Activated B cell treated with CpG ODN at 0.5 μM for 24 hours (primary cell): Measurements from ENCODE around the gene SMG1. TPM values are rescaled to one million over a fixed set of nuclear protein-coding genes. Genes with fewer than 3 reads are reported as not detected.
"Not testable (repeated sequence)": the region's sequence is repeated elsewhere in the genome, so short reads cannot be mapped to it uniquely, and the experiment has no call there.

ENCODE experiments used
- ATAC-seq: fragments of 200-7000 bp; cut with Tn5 transposase; one replicate; pipeline ENCODE4 v1.10.0; 2021; ENCODE audit warnings: low read depth, mild to moderate bottlenecking, moderate library complexity
- CTCF ChIA-PET: fragments of 350-600 bp; sonication (Branson Sonifier 250); formaldehyde crosslinking; loops from one replicate; lab custom pipeline; 2021; ENCODE audit warnings: antibody characterized with exemption; lab: Charles Lee
- POLR2A ChIA-PET: fragments of 350-600 bp; sonication (Branson Sonifier 250); formaldehyde crosslinking; loops from one replicate; lab custom pipeline; 2021; ENCODE audit warnings: antibody characterized with exemption; lab: Charles Lee
- DNase-seq: peaks from one replicate; pipeline ENCODE4 v3.0.0; 2022
- H3K27ac Mint-ChIP-seq: one replicate; pipeline ENCODE4 v1.8.0; 2020; ENCODE audit warnings: mixed read lengths
- H3K27me3 Mint-ChIP-seq: one replicate; pipeline ENCODE4 v1.8.0; 2021; ENCODE audit warnings: mixed read lengths
- H3K36me3 Mint-ChIP-seq: one replicate; pipeline ENCODE4 v1.8.0; 2021; ENCODE audit warnings: low read depth, mixed read lengths
- H3K4me1 Mint-ChIP-seq: one replicate; pipeline ENCODE4 v1.8.0; 2021; ENCODE audit warnings: mixed read lengths
- H3K4me3 Mint-ChIP-seq: one replicate; pipeline ENCODE4 v1.8.0; 2020; ENCODE audit warnings: mild to moderate bottlenecking, mixed read lengths
- H3K9me3 Mint-ChIP-seq: one replicate; pipeline ENCODE4 v1.8.0; 2020; ENCODE audit warnings: mixed read lengths
- CTCF ChIP-seq: fragments of 200-600 bp; IDR thresholded peaks from one replicate; pipeline ENCODE4 v1.8.0; 2022; ENCODE audit warnings: antibody characterized with exemption, mild to moderate bottlenecking
- intact Hi-C: fragments of 100-400 bp; cut with micrococcal nuclease; formaldehyde crosslinking; loops from one replicate; pipeline ENCODE4 v1.15.1; 2024
- total RNA-seq: library from RNA; stranded (reverse); gene quantifications from 2 replicates; pipeline ENCODE4 v1.2.3, GENCODE V29; 2022

Gene SMG1
- total RNA-seq, 1 donor from 2014 or later = 215 TPM

DNA sequence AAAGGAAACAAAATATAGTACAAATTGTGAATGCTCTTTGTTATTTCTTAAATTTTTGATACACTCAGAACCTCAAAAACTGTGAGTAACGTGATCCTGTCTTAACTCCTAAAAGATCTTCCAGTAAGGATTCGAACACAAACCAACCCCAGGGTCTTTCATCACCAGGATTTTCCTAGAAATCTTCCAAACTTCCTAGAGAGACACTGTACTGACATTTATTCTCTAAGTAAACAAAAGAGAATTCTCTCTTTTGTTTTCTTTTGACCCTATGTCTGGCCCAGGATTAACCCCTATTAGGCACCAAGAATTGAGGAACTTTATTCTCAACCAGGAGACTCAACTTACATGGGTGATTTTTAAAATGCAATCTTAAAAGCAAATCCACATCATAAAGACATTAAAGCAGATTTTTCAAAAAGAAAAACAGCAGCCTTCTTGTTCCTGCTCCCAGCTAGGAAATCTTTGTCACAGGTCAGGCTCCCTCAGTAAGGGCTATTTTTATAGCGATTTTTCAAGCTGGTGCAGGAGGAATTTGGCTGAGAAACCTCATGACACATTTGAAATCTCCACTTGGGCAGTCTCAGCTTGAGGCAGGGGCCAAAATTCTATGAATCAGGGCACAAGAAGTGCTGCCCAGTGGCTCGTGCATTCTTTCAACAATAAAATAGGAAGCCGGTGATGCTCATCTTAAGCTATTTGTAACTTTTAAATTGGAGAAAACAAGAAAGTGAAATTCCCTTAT, 6.2 kb upstream of the SMG1 start:
- ChIA-PET CTCF (interaction anchor here (1.4 kb wide), 1 partner anchor 12 kb away, joined by 3 read pairs; no protein-coding TSS in a partner anchor), POLR2A (interaction anchor here (0.6 to 1.2 kb wide), 3 partner anchors 13 to 142 kb away, joined by 3 to 6 read pairs (median 3); partner anchors contain the start of gene RPS15A)
- no peak for DNase-seq
- Mint-ChIP-seq H3K4me3 (no peak overlapping the region), H3K27me3 (peaks cover 4% of the 10 kb centered on the region), H3K4me1 (peaks cover 15% of the 10 kb centered on the region), H3K9me3 (peaks cover under 1% of the 10 kb centered on the region), H3K36me3 (no peaks in the 10 kb centered on the region), H3K27ac (peak overlapping the region; percentile 54)
- intact Hi-C loops = no loop called here
- no peak for ATAC-seq
- no peak for TF ChIP-seq CTCF

DNA sequence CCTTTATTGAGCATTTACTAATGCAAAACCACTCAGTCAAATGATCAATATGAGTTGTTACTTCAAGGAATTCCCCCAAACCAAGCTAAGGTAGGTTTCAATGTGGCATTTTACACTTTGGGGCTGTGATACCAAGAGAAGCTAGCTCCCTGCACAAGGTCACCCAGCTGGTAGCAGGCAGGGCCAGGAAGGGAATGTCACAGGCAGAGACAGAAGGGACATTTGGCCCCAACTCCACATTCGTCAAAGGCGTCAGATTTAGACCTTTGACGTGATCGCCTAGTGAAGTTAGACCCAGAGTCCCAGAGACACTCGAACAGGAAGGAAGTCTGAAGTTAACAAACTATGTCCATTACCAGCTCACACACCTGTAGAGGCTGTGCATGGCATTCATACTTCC, 5.5 kb upstream of the SMG1 start:
- POLR2A ChIA-PET = interaction anchor here (1.2 kb wide), 1 partner anchor 14 kb away, joined by 3 read pairs; no protein-coding TSS in a partner anchor
- H3K36me3 Mint-ChIP-seq = no peaks in the 10 kb centered on the region
- no peak for TF ChIP-seq CTCF
- ATAC-seq (peak; percentile 32), DNase-seq (no peak)
- H3K4me1 Mint-ChIP-seq = peaks cover 22% of the 10 kb centered on the region
- H3K9me3 Mint-ChIP-seq = no peaks in the 10 kb centered on the region
- peak overlapping the region; percentile 20 for H3K4me3 Mint-ChIP-seq
- intact Hi-C loops = no loop called here
- peaks cover 1% of the 10 kb centered on the region for H3K27me3 Mint-ChIP-seq
- CTCF ChIA-PET = no interaction called here
- peak overlapping the region; percentile 83 for H3K27ac Mint-ChIP-seq

DNA sequence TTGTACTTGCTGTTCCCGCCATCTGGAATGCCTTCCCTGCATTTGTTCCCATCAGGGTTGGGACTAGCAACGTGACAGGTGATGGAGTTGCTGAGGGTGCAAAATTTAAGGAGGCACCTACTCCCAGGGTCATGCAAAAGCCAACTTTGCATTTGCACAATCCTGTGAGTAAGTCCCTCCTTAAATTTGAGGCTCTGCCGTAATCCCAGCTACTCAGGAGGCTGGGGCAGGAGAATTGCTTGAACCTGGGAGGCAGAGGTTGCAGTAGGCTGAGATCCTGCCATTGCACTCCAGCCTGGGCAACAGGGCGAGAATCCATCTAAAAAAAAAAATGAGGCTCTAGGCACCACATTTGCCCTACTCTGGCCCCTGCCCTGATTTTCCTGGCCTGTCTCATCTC, 3.9 kb upstream of the SMG1 start:
- ATAC-seq, H3K27me3 Mint-ChIP-seq, CTCF ChIA-PET, DNase-seq, POLR2A ChIA-PET, intact Hi-C loops, H3K27ac Mint-ChIP-seq, H3K36me3 Mint-ChIP-seq, H3K9me3 Mint-ChIP-seq, H3K4me3 Mint-ChIP-seq: not testable (repeated sequence)
- H3K4me1 Mint-ChIP-seq = peaks cover 29% of the 10 kb centered on the region

- H3K9me3 Mint-ChIP-seq, ATAC-seq, DNase-seq, H3K27me3 Mint-ChIP-seq, H3K36me3 Mint-ChIP-seq, CTCF ChIA-PET, POLR2A ChIA-PET: not testable (repeated sequence)
- intact Hi-C loops = loop anchor here (5.0 kb wide), 1 partner anchor 594 kb away; the partner anchor contains the start of genes CCP110 and GDE1
- Mint-ChIP-seq H3K27ac (peak overlapping the region; percentile 93), H3K4me3 (peak overlapping the region; percentile 87), H3K4me1 (peaks cover 45% of the 10 kb centered on the region)
Measured at GRCh38 chr16:18928073-18928472, 1.9 kb upstream of the SMG1 start.

GRCh38 chr16:18925215-18925985, 808 bp downstream of the SMG1 start:
- intact Hi-C loops = loop anchor here (5.0 kb wide), 1 partner anchor 597 kb away; the partner anchor contains the start of genes CCP110 and GDE1

GRCh38 chr16:18923935-18924334, 2.3 kb downstream of the SMG1 start:
- not testable (repeated sequence) for DNase-seq
- peaks cover 58% of the 10 kb centered on the region for H3K4me1 Mint-ChIP-seq

More at GRCh38 chr16:18925215-18925985, 808 bp downstream of the SMG1 start:
- H3K36me3 Mint-ChIP-seq, H3K27me3 Mint-ChIP-seq, H3K9me3 Mint-ChIP-seq, CTCF ChIA-PET, DNase-seq: not testable (repeated sequence)
- POLR2A ChIA-PET = interaction anchor here (0.6 to 2.8 kb wide), 7 partner anchors 19 to 630 kb away, joined by 3 to 12 read pairs (median 5); partner anchors contain the start of genes ARL6IP1, RPS15A and VPS35L
- peak; percentile 51 for ATAC-seq
- Mint-ChIP-seq H3K4me3 (peak overlapping the region; percentile 94), H3K4me1 (peaks cover 52% of the 10 kb centered on the region), H3K27ac (peak overlapping the region; percentile 93)

GRCh38 chr16:18923124-18923523, 3.1 kb downstream of the SMG1 start:
- H3K4me1 Mint-ChIP-seq = peaks cover 61% of the 10 kb centered on the region
- DNase-seq, CTCF ChIA-PET, H3K9me3 Mint-ChIP-seq, H3K27me3 Mint-ChIP-seq, intact Hi-C loops, H3K27ac Mint-ChIP-seq, ATAC-seq: not testable (repeated sequence)
- POLR2A ChIA-PET = interaction anchor here (0.6 kb wide), 1 partner anchor 28 kb away, joined by 3 read pairs; no protein-coding TSS in a partner anchor
- H3K4me3 Mint-ChIP-seq = peak overlapping the region; percentile 56
- H3K36me3 Mint-ChIP-seq = peaks cover 11% of the 10 kb centered on the region

More at GRCh38 chr16:18923935-18924334, 2.3 kb downstream of the SMG1 start:
- H3K27me3 Mint-ChIP-seq, H3K27ac Mint-ChIP-seq, H3K36me3 Mint-ChIP-seq, H3K9me3 Mint-ChIP-seq, POLR2A ChIA-PET, intact Hi-C loops, CTCF ChIA-PET, ATAC-seq: not testable (repeated sequence)
- H3K4me3 Mint-ChIP-seq = peak overlapping the region; percentile 64

- POLR2A ChIA-PET = not testable (repeated sequence)
Measured at GRCh38 chr16:18909585-18909984, 16.6 kb downstream of the SMG1 start.

DNA sequence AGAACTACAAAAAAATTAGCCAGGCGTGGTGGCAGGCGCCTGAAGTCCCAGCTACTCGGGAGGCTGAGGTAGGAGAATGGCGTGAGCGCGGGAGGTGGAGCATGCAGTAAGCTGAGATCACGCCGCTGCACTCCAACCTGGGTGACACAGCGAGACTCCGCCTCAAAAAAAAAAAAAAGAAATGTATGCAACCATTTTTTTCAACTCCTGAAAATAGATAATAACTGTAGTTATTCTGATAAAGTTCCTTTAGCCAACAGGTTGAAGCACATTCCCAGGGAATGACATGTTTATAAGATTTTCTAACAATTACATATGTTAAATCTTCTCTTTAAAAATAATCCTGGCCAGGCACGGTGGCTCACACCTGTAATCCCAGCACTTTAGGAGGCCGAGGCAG, 17.5 kb downstream of the SMG1 start:
- POLR2A ChIA-PET = interaction anchor here (0.7 kb wide), 1 partner anchor 24 kb away, joined by 3 read pairs; no protein-coding TSS in a partner anchor

More at GRCh38 chr16:18909585-18909984, 16.6 kb downstream of the SMG1 start:
- DNase-seq, H3K27ac Mint-ChIP-seq, ATAC-seq, CTCF ChIA-PET, H3K4me3 Mint-ChIP-seq, H3K27me3 Mint-ChIP-seq, H3K9me3 Mint-ChIP-seq: not testable (repeated sequence)
- Mint-ChIP-seq H3K4me1 (peaks cover 26% of the 10 kb centered on the region), H3K36me3 (peaks cover 19% of the 10 kb centered on the region)
- intact Hi-C loops = loop anchor here (10.0 kb wide), 1 partner anchor 55 kb away; no protein-coding TSS in a partner anchor

More for the DNA sequence above, 17.5 kb downstream of the SMG1 start:
- Mint-ChIP-seq H3K4me1 (peaks cover 27% of the 10 kb centered on the region), H3K36me3 (peaks cover 19% of the 10 kb centered on the region)
- H3K27me3 Mint-ChIP-seq, DNase-seq, ATAC-seq, H3K27ac Mint-ChIP-seq, H3K4me3 Mint-ChIP-seq, H3K9me3 Mint-ChIP-seq, CTCF ChIA-PET: not testable (repeated sequence)
- intact Hi-C loops = loop anchor here (10.0 kb wide), 1 partner anchor 56 kb away; no protein-coding TSS in a partner anchor
